A673 (cell line): ENCODE results near the gene GRB14. TPM values are rescaled to one million over a fixed set of nuclear protein-coding genes. Genes with fewer than 3 reads are reported as not detected.

Source experiments
- BruUV-seq: library from RNA; stranded (reverse); fragments of 400-500 nt; replicated peaks from 2 replicates; lab custom pipeline; 2021; lab: Mats Ljungman, UMichigan
- CTCF ChIA-PET: fragments of 300-600 bp; sonication (Branson Sonifier 250); formaldehyde crosslinking; loops from one replicate; lab custom pipeline; 2022; ENCODE audit warnings: antibody characterized with exemption; lab: Charles Lee
- POLR2A ChIA-PET: fragments of 300-600 bp; sonication (Branson Sonifier 250); formaldehyde crosslinking; loops from one replicate; lab custom pipeline; 2022; ENCODE audit warnings: antibody characterized with exemption; ENCODE audit not compliant: low non-redundant PET; lab: Charles Lee
- DNase-seq: peaks from one replicate; pipeline ENCODE4 v3.0.0-alpha.2; 2015; ENCODE audit warnings: low spot score
- H3K27ac ChIP-seq: fragments of 200-600 bp; sonication (generic); 2 replicates; pipeline ENCODE4 v1.5.1; 2016; ENCODE audit warnings: mixed run types, low read depth, mild to moderate bottlenecking, mixed read lengths, antibody characterized with exemption, low read length; ENCODE audit not compliant: poor library complexity, severe bottlenecking
- H3K27me3 ChIP-seq: fragments of 200-600 bp; sonication (generic); replicated peaks from 2 replicates; pipeline ENCODE4 v1.6.1; 2017; ENCODE audit warnings: mixed run types, low read depth, mild to moderate bottlenecking, mixed read lengths, antibody characterized with exemption, low read length; ENCODE audit not compliant: insufficient read depth, poor library complexity
- H3K36me3 ChIP-seq: fragments of 200-600 bp; sonication (generic); 2 replicates; pipeline ENCODE4 v1.6.1; 2016; ENCODE audit warnings: mixed run types, mild to moderate bottlenecking, mixed read lengths, antibody characterized with exemption, low read length; ENCODE audit not compliant: insufficient read depth, poor library complexity, severe bottlenecking
- H3K4me1 ChIP-seq: fragments of 200-600 bp; sonication (generic); 2 replicates; pipeline ENCODE4 v1.6.1; 2017; ENCODE audit warnings: mixed run types, mild to moderate bottlenecking, mixed read lengths, antibody characterized with exemption, low read length; ENCODE audit not compliant: insufficient read depth, poor library complexity, severe bottlenecking
- H3K4me3 ChIP-seq: fragments of 200-600 bp; sonication (generic); 2 replicates; pipeline ENCODE4 v1.5.1; 2016; ENCODE audit warnings: low read depth, mixed run types, mild to moderate bottlenecking, mixed read lengths, low read length; ENCODE audit not compliant: poor library complexity, severe bottlenecking
- H3K9me3 ChIP-seq: fragments of 200-600 bp; sonication (generic); 2 replicates; pipeline ENCODE4 v1.6.1; 2016; ENCODE audit warnings: mixed run types, low read depth, mild to moderate bottlenecking, mixed read lengths, antibody characterized with exemption, low read length; ENCODE audit not compliant: poor library complexity, severe bottlenecking
- CTCF ChIP-seq: fragments of 300-800, 200-600 bp; sonication (generic); conservative IDR thresholded peaks from 2 replicates; pipeline ENCODE4 v1.5.1; 2017; ENCODE audit warnings: low read depth, mild to moderate bottlenecking, antibody characterized with exemption, low read length, moderate library complexity, mixed read lengths
- EZH2 ChIP-seq: fragments of 200-600 bp; sonication (generic); IDR thresholded peaks from 2 replicates; pipeline ENCODE4 v1.6.1; 2017; ENCODE audit warnings: borderline replicate concordance, low read depth, mild to moderate bottlenecking, mixed read lengths, antibody characterized with exemption, low read length; ENCODE audit not compliant: poor library complexity, severe bottlenecking
- intact Hi-C: fragments of 100-400 bp; cut with micrococcal nuclease; formaldehyde crosslinking; loops from one replicate; pipeline ENCODE4 v1.10.0; 2022; ENCODE audit not compliant: unreplicated experiment
- total RNA-seq: library from RNA; stranded (reverse); gene quantifications from 2 replicates; pipeline ENCODE4 v1.2.3, GENCODE V29; 2021

Gene GRB14
- total RNA-seq, 1 experiment from 2014 or later: 0.73 TPM

GRCh38 chr2:164449706-164450105 is 171.6 kb downstream of the GRB14 start:
- intact Hi-C loops: no loop called here
- Histone ChIP-seq H3K4me1 (no peaks in the 10 kb centered on the region), H3K4me3 (no peak overlapping the region), H3K36me3 (no peaks in the 10 kb centered on the region), H3K27ac (no peak overlapping the region), H3K27me3 (peaks cover 30% of the 10 kb centered on the region), H3K9me3 (no peaks in the 10 kb centered on the region)
- no peak for DNase-seq
- ChIA-PET CTCF (no interaction called here), POLR2A (no interaction called here)
- TF ChIP-seq CTCF: no peak
- no peak for TF ChIP-seq EZH2
- no TSS peak for BruUV-seq

- no peaks in the 10 kb centered on the region for H3K4me1 ChIP-seq
- ChIA-PET POLR2A (no interaction called here), CTCF (no interaction called here)
- intact Hi-C loops: no loop called here
- TF ChIP-seq EZH2: no peak
- no peak for TF ChIP-seq CTCF
- DNase-seq: no peak
- H3K27me3 ChIP-seq: peaks cover 24% of the 10 kb centered on the region
- no peak overlapping the region for H3K4me3 ChIP-seq
- H3K27ac ChIP-seq: no peak overlapping the region
- no TSS peak for BruUV-seq
- H3K36me3 ChIP-seq: no peaks in the 10 kb centered on the region
- H3K9me3 ChIP-seq: no peaks in the 10 kb centered on the region
Observed at GRCh38 chr2:164447660-164448059, 173.6 kb downstream of the GRB14 start.

Other genes starting within 250 kb of the GRB14 start
- 4.2 and 6.6 TPM in 2 replicates for gene COBLL1, start 220.3 kb upstream of the GRB14 start, total RNA-seq